ENCODE results near the gene ZSWIM4. TPM values are rescaled to one million over a fixed set of nuclear protein-coding genes. Genes with fewer than 3 reads are reported as not detected.

The ZSWIM4 gene
- total RNA-seq, 4 donors from 2014 or later: 0.26 to 8.4 (median 6.0) TPM

- no peak for DNase-seq
- Histone ChIP-seq H3K9me3 (no peaks in the 10 kb centered on the region), H3K36me3 (no peaks in the 10 kb centered on the region), H3K4me3 (no peak overlapping the region), H3K4me1 (no peaks in the 10 kb centered on the region), H3K27me3 (no peaks in the 10 kb centered on the region), H3K27ac (no peak overlapping the region)
- intact Hi-C loops (cut with DNase I; ENCODE audit: low total_unique reads): no loop called here
- TF ChIP-seq POLR2A (IDR thresholded peaks at IDR 0.05): no peak
- TF ChIP-seq, protein P1, sequence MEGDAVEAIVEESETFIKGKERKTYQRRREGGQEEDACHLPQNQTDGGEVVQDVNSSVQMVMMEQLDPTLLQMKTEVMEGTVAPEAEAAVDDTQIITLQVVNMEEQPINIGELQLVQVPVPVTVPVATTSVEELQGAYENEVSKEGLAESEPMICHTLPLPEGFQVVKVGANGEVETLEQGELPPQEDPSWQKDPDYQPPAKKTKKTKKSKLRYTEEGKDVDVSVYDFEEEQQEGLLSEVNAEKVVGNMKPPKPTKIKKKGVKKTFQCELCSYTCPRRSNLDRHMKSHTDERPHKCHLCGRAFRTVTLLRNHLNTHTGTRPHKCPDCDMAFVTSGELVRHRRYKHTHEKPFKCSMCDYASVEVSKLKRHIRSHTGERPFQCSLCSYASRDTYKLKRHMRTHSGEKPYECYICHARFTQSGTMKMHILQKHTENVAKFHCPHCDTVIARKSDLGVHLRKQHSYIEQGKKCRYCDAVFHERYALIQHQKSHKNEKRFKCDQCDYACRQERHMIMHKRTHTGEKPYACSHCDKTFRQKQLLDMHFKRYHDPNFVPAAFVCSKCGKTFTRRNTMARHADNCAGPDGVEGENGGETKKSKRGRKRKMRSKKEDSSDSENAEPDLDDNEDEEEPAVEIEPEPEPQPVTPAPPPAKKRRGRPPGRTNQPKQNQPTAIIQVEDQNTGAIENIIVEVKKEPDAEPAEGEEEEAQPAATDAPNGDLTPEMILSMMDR (IDR thresholded peaks at IDR 0.05): no peak
Measured at GRCh38 chr19:13814550-13814949, 19.3 kb downstream of the ZSWIM4 start.

DNA sequence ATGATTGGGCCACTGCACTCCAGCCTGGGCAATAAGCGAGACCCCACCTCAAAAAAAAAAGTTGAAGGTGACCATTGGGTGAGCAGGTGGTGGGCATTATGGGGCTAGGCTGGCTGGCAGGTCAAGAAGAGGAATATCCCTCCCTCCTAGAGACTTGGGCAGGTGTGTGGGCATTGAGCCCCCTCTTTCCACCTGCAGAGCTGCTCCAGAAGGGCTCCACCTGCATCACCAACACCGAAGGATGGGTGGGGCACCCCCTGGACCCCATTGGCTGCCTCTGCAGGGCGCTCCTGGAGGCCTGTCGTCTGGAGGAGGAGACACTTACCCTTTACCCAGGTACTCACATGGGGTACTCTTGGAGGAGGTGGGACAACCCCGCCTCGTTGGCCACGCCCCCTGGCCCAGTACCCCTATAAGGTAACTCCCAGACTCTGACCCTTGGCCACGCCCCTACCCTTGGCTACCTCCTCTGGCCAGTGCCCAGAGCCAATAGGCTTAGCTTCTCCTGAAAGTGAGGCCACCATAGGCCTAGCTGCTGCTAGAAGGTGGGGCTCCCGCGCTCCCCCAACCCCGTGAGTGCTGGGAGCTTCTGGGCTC lies 21.9 kb downstream of the ZSWIM4 start:
- DNase-seq: no peak
- H3K4me3 ChIP-seq: no peak overlapping the region
- no peak overlapping the region for H3K27ac ChIP-seq
- intact Hi-C loops (cut with DNase I; ENCODE audit: low total_unique reads): no loop called here
- TF ChIP-seq POLR2A (IDR thresholded peaks at IDR 0.05): no peak
- TF ChIP-seq, protein P1 (IDR thresholded peaks at IDR 0.05): no peak
- H3K4me1 ChIP-seq: no peaks in the 10 kb centered on the region
- no peaks in the 10 kb centered on the region for H3K9me3 ChIP-seq
- no peaks in the 10 kb centered on the region for H3K36me3 ChIP-seq
- H3K27me3 ChIP-seq: no peaks in the 10 kb centered on the region

DNA sequence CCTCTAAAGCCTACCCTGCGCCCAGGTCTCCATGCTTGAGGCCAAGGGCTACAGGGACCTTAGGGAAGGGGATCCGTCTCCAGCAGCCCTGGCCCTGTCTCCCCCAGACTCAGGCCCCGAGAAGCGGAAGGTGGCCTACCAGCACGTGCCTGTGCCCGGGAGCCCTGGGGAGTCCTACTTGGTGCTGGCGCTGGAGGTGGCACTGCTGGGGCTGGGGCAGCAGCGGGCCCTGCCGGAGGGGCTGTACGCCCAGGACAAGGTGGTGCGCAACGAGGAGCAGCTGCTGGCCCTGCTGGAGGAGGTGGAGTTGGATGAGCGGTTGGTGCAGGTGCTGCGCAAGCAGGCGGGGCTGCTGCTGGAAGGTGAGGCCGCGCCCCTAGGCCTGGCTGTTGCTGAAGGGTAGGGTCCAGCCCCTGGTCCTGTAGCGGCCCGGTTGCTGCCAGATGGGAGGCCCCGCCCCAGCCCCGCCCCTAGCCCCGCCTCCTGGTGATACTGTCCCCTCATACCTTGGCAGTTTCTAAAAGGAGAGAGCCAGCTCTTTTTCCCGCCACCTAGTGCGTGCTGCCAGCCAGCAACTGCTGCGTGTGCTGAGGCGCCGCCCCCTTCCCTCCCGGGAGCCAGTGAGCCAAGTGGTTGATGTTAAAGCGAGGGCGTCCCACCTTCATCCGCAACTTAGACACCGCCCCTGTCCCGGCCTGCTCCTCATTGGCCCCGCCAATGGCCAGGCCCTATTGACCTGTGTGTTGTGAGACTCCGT lies 22.6 kb downstream of the ZSWIM4 start:
- Histone ChIP-seq H3K27ac (no peak overlapping the region), H3K4me1 (no peaks in the 10 kb centered on the region), H3K27me3 (no peaks in the 10 kb centered on the region), H3K9me3 (no peaks in the 10 kb centered on the region), H3K36me3 (no peaks in the 10 kb centered on the region), H3K4me3 (no peak overlapping the region)
- TF ChIP-seq, protein P1 (IDR thresholded peaks at IDR 0.05): no peak
- TF ChIP-seq POLR2A (IDR thresholded peaks at IDR 0.05): no peak
- intact Hi-C loops (cut with DNase I; ENCODE audit: low total_unique reads): no loop called here
- no peak for DNase-seq

DNA sequence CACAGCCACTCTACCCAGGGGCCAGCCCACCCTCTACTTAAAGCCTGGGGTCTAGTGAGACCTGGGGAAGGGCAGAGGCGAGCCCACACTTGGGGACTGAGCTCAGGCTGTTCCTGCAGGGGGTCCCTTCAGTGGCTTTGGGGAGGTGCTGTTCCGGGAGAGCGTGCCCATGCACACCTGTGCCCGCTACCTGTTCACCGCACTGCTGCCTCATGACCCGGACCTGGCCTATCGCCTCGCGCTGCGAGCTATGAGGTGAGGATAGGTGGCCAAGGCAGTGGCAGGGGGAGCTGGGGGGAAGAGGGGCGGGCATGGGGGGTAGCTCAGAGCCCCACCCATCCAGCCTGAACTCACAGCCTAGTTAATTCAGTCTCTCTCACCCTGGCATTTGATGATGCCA lies 24.0 kb downstream of the ZSWIM4 start:
- Histone ChIP-seq H3K36me3 (no peaks in the 10 kb centered on the region), H3K4me3 (no peak overlapping the region), H3K9me3 (no peaks in the 10 kb centered on the region), H3K27me3 (no peaks in the 10 kb centered on the region), H3K27ac (no peak overlapping the region), H3K4me1 (no peaks in the 10 kb centered on the region)
- intact Hi-C loops (cut with DNase I; ENCODE audit: low total_unique reads): no loop called here
- TF ChIP-seq POLR2A (IDR thresholded peaks at IDR 0.05): no peak
- TF ChIP-seq, protein P1 (IDR thresholded peaks at IDR 0.05): no peak
- DNase-seq: no peak

GRCh38 chr19:13821292-13821691 lies 26.0 kb downstream of the ZSWIM4 start:
- no peak overlapping the region for H3K4me3 ChIP-seq
- no peaks in the 10 kb centered on the region for H3K4me1 ChIP-seq
- TF ChIP-seq POLR2A (IDR thresholded peaks at IDR 0.05): no peak
- TF ChIP-seq, protein P1 (IDR thresholded peaks at IDR 0.05): no peak
- no peaks in the 10 kb centered on the region for H3K9me3 ChIP-seq
- H3K27ac ChIP-seq: peak overlapping the region in 1 of 2 donors; percentile 49
- no peaks in the 10 kb centered on the region for H3K27me3 ChIP-seq
- DNase-seq: no peak
- intact Hi-C loops (cut with DNase I; ENCODE audit: low total_unique reads): no loop called here
- no peaks in the 10 kb centered on the region for H3K36me3 ChIP-seq
